Measurements from ENCODE around the gene VAV3.

The VAV3 gene

GRCh38 chr1:107680579-107680985, 284.4 kb downstream of the VAV3 start:
- in situ Hi-C loops (cut with HindIII; ENCODE audit: low pct_ligation_motif_present, low sequenced_read_pairs): no loop called here
- TF ChIP-seq CTCF (IDR thresholded peaks at IDR 0.05; ENCODE audit: low read depth, low read length, missing control alignments): no peak
- H3K4me3 ChIP-seq (ENCODE audit: low read depth, low read length): no peak overlapping the region
- H3K36me3 ChIP-seq (replicated peaks): no peaks in the 10 kb centered on the region
- H3K27ac ChIP-seq: no peak overlapping the region
- no peak for DNase-seq
- H3K27me3 ChIP-seq (replicated peaks): no peaks in the 10 kb centered on the region

DNA sequence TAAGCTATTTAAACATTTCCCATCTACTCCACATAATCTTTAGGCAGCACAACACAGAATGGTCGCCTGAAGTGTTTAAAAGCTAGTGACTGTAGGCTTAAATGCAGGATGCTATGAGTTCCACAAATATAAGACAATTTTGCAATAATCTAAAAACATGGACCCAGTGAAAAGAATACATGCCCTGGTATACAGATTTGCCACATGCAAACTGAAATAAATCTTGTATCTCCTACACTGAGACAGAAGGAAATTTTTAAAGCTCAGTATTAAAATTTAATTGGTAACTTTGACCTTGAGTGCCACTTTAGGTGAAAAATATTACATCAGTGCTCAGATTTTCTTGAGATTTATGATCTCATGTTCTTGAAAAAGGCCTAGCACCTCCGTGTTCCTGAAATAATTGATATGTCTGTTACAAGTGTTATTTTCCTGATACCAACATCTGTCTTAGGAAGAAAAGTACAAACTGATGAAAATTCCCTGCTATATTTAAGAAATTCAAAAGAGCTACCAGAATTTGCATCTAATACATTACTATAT, 285.5 kb downstream of the VAV3 start:
- no peak for TF ChIP-seq CTCF (IDR thresholded peaks at IDR 0.05; ENCODE audit: low read depth, low read length, missing control alignments)
- in situ Hi-C loops (cut with HindIII; ENCODE audit: low pct_ligation_motif_present, low sequenced_read_pairs): no loop called here
- Histone ChIP-seq H3K27ac (no peak overlapping the region), H3K27me3 (replicated peaks) (no peaks in the 10 kb centered on the region), H3K36me3 (replicated peaks) (no peaks in the 10 kb centered on the region), H3K4me3 (ENCODE audit: low read depth, low read length) (no peak overlapping the region)
- no peak for DNase-seq

GRCh38 chr1:107678993-107679392, 286.0 kb downstream of the VAV3 start:
- DNase-seq: no peak

DNA sequence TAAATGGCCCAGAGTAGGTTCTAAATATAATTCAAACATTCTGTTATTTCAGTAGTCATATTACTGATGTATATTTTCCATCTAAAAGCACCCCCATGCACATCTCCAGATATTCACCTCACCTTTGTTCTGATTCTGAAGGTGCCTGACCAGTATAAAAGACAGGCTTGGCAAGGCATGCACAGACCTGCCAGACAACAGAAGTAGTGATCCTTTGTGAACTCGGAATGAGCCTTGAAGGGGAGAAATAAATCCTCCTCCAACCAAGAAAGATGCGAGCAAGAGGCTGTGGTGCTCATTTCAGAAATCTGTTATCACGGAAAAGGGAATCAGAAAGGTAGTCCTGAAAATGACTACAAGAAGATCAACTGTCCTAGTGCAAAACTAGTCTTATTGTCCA, 287.3 kb downstream of the VAV3 start:
- no peaks in the 10 kb centered on the region for H3K27me3 ChIP-seq (replicated peaks)
- no peak for TF ChIP-seq CTCF (IDR thresholded peaks at IDR 0.05; ENCODE audit: low read depth, low read length, missing control alignments)
- in situ Hi-C loops (cut with HindIII; ENCODE audit: low pct_ligation_motif_present, low sequenced_read_pairs): no loop called here
- no peak overlapping the region for H3K4me3 ChIP-seq (ENCODE audit: low read depth, low read length)
- no peak for DNase-seq
- no peak overlapping the region for H3K27ac ChIP-seq
- no peaks in the 10 kb centered on the region for H3K36me3 ChIP-seq (replicated peaks)

More at GRCh38 chr1:107678993-107679392, 286.0 kb downstream of the VAV3 start:
- Histone ChIP-seq H3K27me3 (replicated peaks) (no peaks in the 10 kb centered on the region), H3K36me3 (replicated peaks) (no peaks in the 10 kb centered on the region), H3K4me3 (ENCODE audit: low read depth, low read length) (no peak overlapping the region), H3K27ac (no peak overlapping the region)
- TF ChIP-seq CTCF (IDR thresholded peaks at IDR 0.05; ENCODE audit: low read depth, low read length, missing control alignments): no peak
- in situ Hi-C loops (cut with HindIII; ENCODE audit: low pct_ligation_motif_present, low sequenced_read_pairs): no loop called here

GRCh38 chr1:107674486-107674885, 290.5 kb downstream of the VAV3 start:
- TF ChIP-seq CTCF (IDR thresholded peaks at IDR 0.05; ENCODE audit: low read depth, low read length, missing control alignments): no peak
- in situ Hi-C loops (cut with HindIII; ENCODE audit: low pct_ligation_motif_present, low sequenced_read_pairs): no loop called here
- H3K4me3 ChIP-seq (ENCODE audit: low read depth, low read length): no peak overlapping the region
- H3K27me3 ChIP-seq (replicated peaks): no peaks in the 10 kb centered on the region
- no peak overlapping the region for H3K27ac ChIP-seq
- no peak for DNase-seq
- H3K36me3 ChIP-seq (replicated peaks): no peaks in the 10 kb centered on the region

DNA sequence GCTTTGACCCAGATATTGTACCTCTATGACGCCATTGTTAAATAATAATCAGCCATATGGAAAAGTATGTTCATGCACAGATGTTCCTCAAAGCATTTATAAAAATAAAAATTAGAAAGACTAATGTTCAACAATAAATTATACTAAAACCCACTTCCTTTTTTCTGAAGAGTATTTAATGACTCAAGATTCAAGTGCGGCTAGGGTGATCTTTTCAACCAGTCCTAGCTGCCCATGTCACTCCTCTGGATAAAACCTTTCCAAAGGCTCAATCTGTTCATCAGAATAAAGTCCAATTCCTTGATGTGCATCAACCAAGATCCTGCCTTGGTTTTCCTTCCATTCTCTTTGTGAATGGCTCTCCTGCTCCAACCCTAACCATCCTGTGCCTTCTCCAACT, 292.0 kb downstream of the VAV3 start:
- H3K27me3 ChIP-seq (replicated peaks): no peaks in the 10 kb centered on the region
- no peaks in the 10 kb centered on the region for H3K36me3 ChIP-seq (replicated peaks)
- H3K27ac ChIP-seq: no peak overlapping the region
- TF ChIP-seq CTCF (IDR thresholded peaks at IDR 0.05; ENCODE audit: low read depth, low read length, missing control alignments): no peak
- in situ Hi-C loops (cut with HindIII; ENCODE audit: low pct_ligation_motif_present, low sequenced_read_pairs): no loop called here
- no peak for DNase-seq
- H3K4me3 ChIP-seq (ENCODE audit: low read depth, low read length): no peak overlapping the region
